HG03175 (cell line): ENCODE data around the gene CARMIL1.

Experiments used
- ATAC-seq: cut with Tn5 transposase; IDR thresholded peaks from one replicate; pipeline ENCODE4 v1.9.1; 2021; ENCODE audit warnings: mild to moderate bottlenecking, moderate library complexity; ENCODE audit not compliant: unreplicated experiment

CARMIL1 gene

DNA sequence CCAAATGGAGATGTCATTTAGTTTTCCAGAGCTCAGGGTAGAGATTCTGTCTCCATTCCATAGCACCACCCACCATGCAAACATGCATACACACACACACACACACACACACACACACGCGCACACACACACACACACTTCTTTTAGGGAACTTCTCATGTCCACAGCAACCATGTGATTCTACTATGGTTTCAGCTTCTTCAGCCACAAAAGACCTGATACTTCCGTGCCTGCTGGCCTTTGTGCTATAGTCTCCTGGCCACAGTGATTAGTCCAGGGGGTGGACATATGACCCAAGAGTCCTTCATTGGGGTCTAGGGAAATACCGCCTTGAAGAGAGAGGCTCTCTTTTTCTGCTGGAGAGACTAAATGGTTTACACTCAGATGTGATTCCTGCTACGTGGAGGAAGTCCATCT is 53.5 kb downstream of the CARMIL1 start:
- no peak for ATAC-seq

DNA sequence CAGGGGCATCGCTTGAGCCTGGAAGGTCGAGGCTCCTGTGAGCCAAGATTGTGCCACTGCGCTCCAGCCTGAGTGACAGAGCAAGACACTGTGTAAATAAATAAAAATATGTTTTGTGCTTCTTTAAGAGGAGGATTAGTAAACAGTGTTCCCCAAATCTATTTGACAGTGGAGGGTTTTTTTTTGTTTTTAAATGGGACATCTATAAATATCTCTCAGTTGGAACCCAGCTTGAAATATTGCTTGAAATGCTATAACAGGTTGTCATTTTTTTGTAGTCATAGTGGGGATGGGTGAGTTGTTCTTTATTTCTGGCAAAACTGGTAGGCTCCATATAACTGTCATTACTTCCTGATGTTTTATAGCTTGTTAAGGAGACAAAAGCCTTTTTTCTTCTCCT is 54.3 kb downstream of the CARMIL1 start:
- ATAC-seq, result no peak

DNA sequence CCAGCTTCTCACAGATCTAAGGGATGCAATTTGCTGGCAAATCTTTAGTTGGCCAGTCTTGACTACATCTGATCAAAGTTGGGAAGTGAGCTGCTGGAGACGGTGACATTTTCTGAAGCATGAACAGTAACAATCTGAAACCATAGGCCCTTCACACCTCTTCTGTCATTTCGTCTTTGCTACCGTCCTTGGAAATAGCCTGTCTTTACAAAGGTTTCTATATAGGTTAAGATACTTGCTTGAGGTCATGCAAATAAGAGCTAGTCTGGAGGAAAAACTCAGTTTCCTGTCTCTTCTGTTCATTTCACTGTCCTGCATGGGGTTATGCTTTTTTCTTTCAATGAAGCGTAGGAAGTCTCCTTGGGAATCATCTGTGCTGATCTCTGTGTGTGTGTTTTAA is 55.6 kb downstream of the CARMIL1 start:
- ATAC-seq, result peak; percentile 70

DNA sequence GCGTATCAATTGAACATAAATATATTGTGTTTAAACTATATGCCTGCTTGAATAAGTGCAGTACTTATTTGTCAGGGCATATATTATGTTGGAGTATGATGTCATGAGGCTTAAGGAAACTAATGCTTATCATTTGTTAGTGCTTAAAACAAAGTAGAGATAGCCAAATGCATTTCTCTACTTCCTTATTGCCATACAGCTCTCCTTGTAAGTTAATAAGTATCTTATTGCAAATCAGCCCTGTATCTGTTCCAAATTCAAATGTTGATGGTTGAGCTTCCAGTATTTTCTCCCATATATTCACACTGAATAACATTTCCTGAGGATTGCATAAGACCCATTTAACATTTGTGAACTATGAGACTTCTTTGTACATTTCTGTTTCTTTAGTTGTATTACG is 57.8 kb downstream of the CARMIL1 start:
- no peak for ATAC-seq

DNA sequence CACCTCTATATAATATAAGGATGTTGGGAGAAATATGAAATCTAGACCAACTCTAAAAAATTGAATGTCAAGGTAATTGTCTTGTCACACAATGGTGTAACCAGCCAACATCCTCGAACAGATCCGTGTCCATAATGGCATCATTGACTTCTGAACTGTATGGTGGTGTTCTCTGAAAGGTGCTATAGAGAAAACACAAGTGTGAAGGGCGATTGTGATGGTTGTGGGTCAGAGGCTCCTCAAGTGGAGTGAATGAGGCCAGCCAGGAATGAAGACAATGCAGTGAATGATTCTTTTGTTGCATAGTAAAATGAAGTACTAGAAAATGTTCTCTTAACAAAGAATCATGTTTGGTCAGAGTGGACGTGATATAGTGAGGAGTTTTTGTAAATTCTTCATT is 58.3 kb downstream of the CARMIL1 start:
- ATAC-seq, result no peak

DNA sequence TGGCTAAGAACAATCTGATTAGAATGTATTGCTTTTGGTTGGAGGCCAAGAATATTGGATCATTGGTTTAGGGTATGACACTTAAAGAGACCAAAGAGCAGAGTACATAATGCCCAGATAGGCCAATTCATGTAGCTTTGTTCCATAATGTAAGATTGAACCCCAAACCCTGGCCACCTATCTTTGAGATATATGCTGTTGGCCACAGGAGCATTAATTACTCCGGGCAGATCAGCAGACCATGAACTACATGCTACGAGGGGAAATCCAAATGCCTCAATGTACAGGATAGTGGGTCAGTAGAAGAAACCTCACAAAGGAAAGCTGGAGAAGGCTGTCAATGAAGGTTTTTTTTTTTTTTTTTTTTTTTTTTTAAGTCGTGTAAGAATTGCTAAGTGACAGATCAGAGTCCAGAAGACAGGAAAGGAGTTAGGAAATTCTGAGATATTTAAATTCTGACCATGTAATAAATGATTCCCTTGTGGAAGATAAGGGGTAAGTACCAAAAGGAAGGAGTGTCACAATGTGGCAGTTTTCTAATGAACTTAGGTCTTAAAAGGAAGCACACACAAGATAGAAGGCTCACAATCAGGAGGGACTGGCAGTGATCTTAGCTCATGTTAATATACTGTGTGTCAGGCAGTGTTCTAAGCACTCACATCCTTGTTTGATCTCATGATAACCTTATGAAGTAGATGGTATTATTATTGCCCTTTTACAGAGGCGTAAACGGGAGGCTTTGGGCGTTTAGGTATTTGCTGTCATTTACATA is 61.4 kb downstream of the CARMIL1 start:
- ATAC-seq, result no peak

DNA sequence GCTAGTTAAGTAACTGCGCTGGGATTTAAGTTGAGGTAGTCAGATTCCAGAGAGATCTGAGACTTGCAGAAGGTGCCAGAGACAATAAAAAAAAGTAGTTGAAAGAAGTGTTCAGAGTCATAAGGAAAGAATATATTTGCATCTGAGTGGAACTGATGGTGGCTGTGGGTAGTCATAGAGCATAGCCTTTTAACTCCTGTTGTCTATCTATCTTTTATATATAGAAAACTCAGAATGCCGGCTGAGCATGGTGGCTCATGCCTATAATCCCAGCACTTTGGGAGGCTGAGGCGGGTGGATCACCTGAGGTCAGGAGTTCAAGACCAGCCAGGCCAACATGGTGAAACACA is 62.0 kb downstream of the CARMIL1 start:
- ATAC-seq, result no peak

DNA sequence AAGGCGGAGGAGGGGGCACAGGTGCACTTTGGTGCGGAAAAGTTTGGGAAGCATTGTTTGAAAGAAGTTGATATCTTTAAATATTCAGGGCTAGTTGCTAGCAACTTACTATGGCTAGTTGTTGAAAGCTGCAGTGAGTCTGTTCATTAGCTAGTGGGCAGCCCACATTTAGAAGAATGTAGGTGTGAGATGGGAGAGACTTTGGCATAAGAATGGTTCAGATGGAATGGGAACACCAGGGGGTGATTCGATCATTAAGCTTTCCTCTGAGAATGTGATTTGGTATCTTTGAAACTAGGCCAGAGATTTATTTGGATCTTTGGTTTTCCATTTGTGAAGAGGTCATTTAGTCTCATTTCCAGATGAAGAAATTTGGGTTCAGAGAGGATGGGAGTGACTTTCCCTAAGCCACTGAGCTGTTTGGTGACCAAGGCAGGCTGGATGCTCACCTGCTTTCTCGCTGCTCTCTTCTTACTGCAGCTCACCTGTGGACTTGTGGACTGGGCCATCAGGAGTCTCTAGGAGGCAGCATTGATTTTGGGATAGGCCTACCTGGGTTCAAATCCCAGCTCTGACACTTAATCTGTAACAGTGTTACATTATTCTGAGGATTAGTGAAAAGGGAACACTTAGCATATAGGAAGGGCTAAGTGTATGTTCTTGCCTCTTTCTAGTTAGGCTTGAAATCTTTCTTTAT is 62.9 kb downstream of the CARMIL1 start:
- ATAC-seq, result no peak

DNA sequence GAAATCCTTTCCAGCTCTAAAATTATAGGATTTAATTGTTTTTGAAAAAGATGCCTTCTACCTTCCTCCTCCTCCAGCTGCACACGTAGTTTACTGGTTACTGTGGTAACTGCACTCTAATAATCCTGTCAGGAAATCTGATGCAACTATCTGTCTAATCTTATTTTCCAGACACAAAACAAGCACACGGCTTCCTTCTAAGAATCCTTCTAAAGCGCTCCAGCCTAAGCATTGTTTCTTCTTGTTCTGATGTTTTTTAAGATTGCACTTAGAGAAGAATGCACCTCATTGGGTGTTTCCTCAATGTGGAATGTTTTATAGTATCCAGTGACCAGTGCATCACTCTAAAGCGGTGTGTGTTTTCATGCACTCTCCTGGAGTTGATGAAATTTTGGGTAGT is 63.6 kb downstream of the CARMIL1 start:
- no peak for ATAC-seq

DNA sequence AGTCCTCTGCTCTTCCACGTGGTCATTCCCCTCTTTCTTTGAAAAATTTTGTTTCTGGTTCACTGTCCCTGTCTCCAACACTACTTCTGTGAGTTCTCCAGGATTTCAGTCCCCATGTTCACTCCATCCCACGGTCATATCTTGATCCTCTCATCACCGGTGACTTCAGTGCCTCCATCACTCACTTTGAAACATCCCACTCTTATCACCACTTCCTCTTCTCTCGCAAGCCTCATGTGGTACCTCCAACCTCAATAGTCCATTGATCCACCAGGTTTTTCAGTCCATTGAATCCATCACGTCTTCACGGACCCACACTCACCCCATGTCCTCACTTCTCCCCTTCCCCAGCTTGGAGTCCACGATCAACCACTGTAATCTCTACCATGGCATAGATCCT is 64.8 kb downstream of the CARMIL1 start:
- no peak for ATAC-seq

DNA sequence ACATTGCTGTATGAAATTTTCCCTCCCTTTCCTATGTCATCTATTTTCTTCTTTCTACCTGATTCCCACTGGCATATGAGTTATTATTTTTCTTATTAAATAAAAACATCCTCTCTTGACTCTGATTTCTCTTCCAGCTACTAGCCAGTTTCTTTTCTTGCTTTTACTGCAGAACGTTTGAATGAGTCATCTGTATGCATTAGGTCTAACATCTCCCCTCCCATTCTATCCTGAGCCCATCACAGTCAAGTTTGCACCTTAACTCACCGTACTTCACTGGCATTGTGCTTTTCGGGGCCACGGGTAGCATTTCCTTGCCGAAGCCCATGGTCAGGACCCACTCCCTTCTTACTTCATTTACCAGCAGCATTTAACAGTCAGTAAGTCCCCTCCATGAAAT is 65.7 kb downstream of the CARMIL1 start:
- ATAC-seq, result no peak

DNA sequence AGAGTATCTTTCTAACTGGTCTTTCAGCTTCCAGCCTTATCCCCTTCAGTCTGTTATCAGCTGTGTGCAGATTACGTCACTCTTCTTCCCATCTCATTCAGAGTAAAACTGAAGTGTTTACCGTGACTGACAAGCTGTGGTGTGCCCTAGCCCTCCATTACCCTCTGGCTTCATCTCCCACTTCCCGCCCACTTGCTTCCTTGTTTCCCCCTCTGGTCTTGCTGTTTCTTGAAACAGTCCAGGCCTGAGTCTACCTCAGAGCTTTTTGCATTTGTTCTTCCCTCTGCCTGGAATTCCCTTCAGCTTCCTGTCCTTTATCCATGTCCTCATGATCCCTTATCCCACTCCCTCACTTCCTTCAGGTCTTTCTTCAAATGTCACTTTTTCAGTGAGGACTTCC is 66.9 kb downstream of the CARMIL1 start:
- ATAC-seq, result no peak

DNA sequence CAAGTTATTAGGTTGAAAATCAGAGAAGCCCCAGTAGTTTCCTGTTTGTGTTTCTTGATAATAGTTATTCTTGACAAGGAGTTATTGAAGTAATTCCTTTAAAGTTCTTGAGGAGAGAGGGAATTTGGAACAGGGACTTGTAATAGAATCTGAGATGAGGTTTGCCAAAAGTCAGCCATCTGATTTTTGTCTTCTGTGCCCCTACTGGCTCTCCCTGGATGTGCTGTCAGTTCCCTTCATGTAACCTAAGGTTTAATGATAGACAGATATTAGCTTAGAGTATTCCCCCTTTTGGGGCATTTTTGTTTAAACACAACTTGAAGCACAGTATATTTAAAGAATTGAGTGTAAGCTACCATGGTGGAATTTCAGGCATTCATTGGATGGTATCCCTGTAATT is 71.4 kb downstream of the CARMIL1 start:
- no peak for ATAC-seq

DNA sequence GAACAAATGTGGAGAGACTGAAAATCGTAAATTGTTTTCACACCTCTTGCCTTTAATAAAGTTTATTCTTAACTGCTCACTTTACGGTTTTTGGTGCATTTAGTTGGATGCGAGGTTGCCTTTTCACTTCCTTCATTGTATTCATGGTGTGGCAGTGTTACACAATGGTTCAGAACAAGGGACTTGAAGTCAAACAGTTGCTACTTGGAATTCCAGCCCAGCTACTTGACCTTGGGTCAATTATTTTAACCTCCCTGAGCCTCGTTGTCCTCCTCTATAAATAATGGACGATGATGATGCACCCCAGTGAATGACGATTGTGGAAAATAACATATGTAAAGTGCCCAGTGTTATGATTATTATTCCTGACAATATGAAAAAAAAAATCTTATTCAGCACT is 72.3 kb downstream of the CARMIL1 start:
- ATAC-seq, result no peak

DNA sequence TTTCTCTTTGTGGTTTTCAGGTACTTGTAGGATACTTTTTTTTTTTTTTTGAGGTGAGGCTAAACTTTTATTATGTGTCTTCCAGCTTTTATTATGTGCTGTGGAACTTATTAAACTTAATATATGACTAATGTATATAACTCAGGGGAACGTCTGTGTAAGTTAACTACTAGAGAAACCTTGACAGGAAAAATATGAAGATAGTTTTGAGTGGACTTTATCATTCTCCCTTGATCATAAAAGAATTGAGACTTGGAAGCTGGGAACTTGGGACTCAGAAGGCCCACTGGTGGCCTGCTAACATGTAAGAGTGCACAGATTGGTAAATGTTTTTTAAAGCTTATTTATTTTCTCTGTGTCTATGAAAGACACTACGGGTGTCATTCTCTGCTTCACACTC is 73.1 kb downstream of the CARMIL1 start:
- ATAC-seq, result no peak

DNA sequence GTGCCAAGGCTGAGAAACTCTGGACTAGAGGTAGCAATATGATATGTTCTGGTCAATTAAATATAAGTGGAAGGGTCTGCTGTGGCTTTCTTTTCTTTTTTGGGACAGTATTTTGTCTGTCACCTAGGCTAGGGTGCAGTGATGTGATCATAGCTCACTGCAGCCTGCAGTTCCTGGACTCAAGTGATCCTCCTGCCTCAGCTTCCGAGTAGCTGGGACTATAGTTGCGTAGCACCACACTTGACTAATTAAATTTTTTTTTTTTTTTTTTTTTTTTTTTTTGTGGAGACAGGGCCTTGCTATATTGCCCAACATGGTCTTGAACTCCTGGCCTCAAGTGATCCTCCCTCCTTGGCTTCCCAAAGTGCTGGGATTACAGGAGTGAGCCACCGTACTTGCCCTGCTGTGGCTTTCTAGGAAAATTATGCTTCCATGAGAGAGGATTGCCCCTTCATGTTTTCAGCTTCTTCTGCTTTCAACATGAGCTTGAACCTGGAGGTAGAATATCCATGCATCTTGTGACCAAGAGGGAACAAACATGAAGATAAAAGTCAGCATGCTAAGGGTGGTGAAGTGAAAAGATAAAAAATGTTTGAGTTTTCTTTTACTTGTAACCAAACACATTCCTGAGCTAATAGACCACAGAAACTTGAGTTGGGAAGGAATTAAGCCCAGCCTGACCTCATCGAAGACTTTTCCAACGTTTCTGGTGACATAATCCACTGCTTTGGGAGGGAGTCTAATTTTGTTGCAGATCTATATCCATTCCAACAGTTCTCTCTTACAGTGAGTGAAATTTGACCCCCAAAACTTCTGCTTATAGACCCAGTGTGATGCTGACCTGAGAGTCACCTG is 75.1 kb downstream of the CARMIL1 start:
- ATAC-seq, result no peak

DNA sequence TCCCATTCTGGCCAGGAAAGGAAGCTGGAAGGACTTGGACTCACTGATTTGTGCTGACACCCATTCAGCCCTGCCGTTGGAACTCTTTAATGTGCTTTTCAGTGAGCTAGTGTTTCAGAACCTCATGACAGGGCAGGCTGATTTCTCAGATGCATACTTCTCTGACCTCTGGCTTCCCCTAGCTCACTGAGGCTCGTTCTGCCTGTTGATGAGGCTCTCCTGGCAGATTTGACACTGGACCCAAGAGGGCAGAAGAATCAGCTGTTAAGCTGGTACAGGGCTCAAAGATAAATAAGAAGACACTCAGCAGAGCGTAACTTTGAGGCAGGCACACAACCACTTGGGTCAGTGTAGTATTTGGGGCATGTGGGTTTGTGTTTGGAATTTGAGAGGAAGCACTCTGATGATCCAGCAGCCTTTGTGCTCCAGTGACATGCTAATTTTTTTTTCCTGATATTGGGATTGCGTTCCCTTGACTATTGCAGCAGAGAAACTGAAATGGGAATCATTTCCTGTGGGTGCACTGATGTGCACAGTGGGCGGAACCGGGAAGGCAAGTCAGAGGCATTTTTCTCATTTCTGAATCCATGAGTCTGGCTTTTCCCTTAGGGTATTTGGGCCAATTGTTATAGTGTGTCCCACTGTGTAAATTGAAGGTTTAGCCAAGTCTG is 80.2 kb downstream of the CARMIL1 start:
- ATAC-seq, result no peak

DNA sequence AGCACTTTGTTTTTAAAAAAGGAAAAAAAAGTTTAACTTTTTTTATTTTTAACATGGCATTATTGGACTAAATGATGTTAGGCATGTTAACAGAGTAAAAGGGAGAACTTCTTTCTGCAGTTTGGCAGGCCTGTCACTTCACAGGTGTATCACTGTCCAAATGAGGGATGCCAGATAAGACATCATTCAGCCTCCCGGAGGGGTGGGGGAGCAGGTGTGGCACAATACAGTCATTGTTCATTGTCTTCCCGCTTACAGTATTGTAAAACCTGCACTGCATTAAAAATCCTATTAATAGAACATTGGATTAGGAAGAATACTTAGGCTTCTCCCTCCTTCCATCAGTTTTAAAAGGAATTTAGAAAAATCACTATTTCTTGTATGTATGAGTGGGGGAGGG is 80.7 kb downstream of the CARMIL1 start:
- no peak for ATAC-seq

DNA sequence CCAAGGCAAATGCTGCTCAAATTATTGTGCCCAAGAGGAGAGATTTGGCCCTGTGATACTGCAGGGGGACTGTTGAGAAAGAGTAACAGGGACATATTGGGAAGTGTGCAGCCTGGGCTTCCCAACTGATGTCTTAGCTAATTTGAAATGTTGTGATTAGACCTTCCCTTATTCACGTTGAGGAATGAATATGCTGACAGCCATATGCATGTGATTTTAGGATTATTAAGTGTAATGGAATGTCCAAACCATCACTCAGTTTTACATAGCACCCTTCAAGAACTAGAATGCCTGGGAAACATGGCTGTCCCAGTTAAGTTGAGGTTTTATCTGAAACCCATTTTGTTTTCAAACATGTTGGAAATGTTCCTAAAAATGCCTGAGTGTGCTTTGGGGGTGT is 81.4 kb downstream of the CARMIL1 start:
- no peak for ATAC-seq

DNA sequence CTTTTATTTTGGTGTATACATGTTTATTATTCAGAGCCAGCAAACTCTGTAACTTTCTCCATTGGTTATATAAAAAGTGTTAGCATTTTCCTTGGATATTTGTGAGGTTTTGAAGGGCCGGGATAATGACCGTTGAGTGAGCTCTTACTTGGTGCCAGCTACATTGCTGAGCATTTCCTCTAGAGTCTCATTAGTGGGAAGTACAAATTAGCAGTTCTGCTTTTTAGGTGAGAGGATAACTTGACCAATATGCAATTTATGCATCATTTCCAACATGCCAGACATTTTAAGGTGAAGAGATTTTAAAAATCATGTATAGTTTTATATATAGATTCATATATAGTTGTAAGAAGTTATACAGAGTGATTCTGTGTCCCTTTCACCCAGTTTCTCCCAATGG is 84.3 kb downstream of the CARMIL1 start:
- ATAC-seq, result no peak

DNA sequence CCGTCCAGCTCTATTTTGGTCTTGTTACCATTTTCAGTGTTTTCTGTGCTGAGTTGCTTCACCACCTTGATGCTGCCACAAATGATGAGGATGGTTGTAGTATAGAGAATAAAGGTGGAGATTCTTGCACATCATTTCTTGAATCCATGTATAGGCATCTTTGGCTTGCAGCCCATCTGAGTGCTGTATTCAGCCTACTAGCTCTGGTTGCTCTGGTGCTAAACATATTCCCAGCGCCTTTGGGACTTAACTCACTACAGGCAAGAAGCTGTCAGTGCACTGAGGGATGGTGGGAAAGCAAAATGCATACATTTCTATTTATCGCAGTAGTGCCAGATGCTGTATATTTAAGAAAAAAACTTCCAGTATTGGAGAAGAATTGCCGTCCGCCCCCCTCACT is 86.0 kb downstream of the CARMIL1 start:
- no peak for ATAC-seq
